ENCODE measurements around the gene RARB. TPM values are rescaled to one million over a fixed set of nuclear protein-coding genes. Genes with fewer than 3 reads are reported as not detected.

RARB gene
- total RNA-seq, 1 experiment from 2014 or later: 48.5 TPM

DNA sequence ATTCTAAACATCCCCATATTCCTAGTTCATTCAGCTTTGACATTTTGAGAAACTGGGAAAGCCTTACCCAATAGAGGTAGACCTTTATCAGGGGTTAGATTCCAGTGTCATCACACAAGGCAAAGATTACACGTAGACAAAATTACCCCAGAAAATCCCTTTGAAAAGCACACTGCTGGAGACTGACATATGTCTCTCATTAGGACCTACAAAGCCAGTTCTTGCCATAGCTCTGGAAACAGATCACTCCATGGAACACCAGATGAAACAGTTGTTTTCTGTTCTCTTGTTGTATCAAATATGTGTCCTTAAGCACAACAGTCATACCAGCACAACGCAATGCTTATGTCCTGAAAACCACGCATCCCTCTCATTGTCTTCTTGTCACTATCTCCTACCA, 44.7 kb downstream of the RARB start:
- DNase-seq (ENCODE audit: low read depth): peak; percentile 63

DNA sequence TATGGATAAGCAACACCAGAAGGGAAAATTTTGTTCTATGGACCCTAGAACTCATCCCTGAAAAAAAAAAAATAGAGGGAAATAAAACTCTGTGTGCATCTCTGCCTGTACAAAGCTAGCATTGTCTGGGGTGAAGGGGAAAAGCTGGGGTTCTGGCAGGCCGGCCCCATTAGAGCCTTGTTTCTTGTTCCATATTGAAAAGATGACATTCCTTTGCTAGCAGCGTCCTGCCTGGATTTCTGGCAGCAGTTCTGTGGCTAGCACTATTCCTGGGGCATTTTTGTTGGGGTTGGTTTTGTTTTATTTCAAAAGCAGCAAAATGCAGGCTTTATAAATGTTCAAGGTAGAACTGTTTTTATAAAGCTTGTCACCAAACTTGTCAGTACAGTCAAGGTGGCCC, 45.2 kb downstream of the RARB start:
- DNase-seq (ENCODE audit: low read depth): peak; percentile 85

DNA sequence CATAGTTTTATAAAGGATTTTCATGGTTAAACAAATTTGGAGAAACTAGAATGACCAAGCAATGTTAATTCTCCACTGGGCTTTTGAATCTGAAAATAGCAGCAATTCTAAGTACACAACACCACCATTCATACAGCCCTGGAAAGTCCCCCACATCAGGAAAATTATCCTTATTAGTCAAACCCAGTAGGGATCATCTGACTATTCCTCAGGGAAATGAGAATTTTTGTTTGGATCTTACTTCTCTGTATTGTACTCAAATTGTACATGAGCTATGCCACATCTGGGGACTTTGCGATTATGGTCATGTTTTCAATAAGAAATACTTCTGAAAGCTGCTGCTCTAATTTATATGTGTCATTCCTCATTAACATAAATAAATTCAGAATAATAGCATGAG, 46.0 kb downstream of the RARB start:
- peak; percentile 56 for DNase-seq (ENCODE audit: low read depth)

DNA sequence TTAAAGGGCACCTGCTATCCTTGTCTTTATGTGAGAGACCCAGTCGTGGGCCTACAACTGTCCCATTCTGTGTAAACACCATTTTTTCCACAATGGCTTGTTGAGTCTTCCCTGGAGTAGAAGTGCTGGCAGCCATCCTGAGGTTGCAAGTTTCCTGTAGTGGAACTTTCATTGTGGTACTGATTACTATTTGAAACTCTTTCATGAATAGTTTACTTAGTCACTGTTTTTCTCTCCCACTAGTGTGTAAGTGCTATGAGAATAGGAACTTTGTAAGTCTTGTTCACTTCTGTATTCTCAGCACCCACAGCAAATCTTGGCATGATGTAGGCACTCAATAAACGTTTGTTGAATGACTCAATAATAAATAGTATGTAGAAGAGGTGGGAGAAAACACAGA, 48.6 kb downstream of the RARB start:
- DNase-seq (ENCODE audit: low read depth): peak; percentile 35

DNA sequence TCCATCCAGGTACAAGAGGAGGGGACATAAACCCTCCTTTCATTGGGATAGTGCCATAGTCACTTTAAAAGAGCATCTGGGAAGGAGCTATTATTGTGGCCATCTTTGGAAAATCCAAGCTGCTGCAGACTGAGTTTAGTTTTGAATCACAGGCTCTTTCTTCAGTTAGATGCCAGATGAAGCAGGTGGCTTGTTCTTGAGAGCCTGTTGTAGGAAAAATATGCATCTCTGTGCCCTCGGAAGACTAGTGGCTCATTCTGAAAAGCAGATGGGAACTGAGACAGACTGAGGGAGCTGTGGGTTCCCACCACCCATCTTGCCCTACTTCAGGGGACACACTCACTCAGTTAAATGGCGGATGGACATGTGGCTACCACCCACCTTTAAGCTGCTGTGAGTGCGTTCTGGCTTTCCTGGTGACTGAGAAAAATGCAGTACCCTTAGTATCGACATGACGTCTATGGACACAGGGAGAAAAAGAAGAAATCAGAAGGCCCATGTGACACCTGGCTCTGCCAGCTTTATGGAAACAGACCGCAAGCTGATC, 50.2 kb downstream of the RARB start:
- DNase-seq (ENCODE audit: low read depth): no peak

DNA sequence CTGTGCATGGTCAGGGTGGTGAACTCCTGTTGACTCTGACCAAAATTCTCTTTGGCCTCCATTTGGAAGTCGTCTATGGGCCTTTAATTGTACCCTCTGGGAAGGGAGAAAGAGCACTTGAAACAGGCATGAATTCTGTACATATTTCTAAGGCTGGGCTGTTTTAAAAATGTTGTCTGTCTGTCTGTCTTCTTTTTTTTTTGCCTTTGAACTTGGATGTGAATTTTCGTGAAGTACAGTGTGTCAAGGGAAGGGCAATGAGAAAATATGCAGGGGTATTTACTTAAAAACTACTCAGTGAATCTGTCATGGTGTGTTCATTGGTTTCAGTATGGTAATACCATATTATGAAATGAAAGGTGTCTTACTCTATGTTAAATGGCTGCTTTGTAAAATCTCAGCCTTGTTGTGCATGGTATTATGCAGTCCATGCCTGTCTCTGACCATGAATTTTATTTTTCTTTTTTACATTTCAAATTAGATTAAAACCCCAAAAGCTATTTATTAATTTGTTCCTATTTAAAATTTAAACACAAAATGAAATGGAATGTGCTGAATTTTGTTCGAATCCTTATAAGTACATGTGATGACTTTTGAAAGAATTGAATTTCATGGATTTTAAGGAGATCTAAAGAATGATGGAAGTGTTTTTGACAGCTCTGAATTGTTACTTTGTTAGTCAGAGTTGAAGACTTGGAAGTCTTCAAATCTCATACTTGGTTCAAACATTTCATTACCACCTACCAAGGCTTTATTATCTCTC, 51.1 kb downstream of the RARB start:
- no peak for DNase-seq (ENCODE audit: low read depth)

DNA sequence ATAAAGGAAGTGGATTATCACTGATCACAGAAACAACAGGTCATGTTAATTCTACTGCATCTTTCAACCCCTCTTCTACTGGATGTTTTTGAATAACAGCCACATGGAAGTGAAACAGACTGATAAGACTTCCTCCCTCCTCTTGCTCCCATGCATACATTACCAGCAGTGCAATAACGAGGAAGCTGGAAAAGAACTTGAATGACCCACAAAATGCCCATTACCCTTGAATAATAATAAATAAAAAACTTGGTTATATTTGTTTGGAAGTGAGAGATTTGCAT, 51.6 kb downstream of the RARB start:
- no peak for DNase-seq (ENCODE audit: low read depth)

DNA sequence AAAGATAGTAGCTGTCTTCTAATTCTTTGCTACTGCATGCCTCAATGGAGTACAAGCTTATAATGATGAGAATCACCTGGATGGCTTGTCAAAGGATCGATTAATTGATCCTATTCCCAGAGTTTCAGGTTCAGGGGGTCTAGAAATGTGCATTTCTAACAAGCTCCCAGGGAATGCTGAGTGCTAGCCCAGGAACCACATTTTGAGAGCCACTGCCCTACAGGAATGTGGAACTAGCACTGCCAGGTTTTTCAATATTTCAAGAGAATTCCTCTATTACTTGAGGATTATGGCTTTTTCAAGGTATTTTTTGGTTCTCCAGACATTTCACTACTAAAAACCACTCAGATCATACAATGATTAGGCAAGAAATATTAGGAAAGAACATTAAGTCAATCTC, 52.7 kb downstream of the RARB start:
- no peak for DNase-seq (ENCODE audit: low read depth)

DNA sequence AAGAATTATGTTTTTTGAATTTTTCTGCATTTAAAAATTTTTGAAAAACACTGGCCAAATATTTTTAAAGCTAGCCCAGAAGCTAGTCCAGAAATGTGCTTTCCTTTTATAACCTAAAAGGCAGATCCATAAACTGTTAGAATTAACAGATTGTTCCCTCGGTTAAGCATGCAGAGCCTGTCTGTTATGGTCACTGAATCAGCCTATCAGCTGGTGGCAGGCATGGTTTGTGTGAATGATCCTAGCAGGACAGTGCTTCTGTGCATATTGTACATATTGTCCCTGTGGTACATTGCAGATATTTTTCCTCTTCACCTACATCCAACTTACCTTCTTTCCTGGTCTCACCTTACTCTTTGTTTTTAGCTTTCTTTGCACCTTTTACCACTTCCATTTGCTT, 53.3 kb downstream of the RARB start:
- DNase-seq (ENCODE audit: low read depth): no peak

DNA sequence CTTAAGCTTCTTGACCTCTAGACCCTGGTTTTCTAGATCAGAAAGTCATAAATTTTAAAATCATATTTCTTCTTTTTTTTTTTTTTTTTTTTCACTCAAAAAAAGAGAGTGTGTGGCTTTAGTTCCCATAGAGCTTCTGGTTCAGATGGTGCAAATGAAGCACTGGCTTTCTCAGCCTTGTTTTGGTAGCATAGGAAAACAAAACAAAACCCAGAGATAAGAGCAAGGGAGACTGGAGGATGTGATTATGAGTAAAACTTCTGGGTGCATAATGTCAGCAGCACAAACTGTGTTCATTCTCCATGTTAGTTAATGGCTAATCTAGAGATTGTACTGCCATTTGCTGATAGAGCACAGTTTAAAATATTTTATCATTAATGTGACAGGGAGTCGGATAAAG, 55.4 kb downstream of the RARB start:
- no peak for DNase-seq (ENCODE audit: low read depth)

DNA sequence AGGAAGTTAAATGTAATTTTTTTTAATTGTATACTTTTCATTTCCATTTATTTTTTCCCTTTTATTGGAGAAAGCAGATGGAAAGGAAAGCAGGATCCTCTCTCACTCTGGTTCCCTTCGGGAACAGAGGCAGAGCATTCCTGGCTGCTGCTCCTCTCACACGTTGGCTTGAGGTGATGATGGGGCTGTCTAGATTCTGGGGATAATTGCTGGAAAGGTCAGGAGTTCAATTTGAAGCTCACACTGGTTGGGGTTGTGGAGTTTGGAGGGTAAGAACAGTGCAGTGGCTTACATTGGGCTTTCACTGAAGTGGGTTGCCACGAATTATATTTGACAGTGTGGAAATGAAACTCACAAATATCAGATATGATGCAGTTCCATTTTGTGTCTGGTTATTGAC, 57.6 kb downstream of the RARB start:
- no peak for DNase-seq (ENCODE audit: low read depth)

DNA sequence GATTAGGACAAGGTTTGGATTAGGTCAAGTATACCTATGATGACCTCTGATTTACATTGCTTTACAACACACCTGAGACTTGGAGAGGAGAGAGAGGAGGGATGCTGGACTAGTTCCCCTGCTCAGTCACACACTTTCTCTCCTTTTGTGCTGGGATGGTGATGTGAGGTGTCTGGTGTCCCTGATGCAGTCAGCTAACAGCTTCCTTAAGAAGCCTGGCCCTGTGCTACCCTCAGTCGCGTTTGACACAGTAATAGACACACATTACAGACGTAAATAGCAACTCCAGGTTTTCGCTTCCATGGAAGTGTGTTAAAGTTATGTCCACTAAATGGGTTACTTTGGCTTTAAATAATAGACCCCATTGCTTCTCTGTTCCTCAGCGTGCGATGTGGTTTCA, 58.9 kb downstream of the RARB start:
- no peak for DNase-seq (ENCODE audit: low read depth)

DNA sequence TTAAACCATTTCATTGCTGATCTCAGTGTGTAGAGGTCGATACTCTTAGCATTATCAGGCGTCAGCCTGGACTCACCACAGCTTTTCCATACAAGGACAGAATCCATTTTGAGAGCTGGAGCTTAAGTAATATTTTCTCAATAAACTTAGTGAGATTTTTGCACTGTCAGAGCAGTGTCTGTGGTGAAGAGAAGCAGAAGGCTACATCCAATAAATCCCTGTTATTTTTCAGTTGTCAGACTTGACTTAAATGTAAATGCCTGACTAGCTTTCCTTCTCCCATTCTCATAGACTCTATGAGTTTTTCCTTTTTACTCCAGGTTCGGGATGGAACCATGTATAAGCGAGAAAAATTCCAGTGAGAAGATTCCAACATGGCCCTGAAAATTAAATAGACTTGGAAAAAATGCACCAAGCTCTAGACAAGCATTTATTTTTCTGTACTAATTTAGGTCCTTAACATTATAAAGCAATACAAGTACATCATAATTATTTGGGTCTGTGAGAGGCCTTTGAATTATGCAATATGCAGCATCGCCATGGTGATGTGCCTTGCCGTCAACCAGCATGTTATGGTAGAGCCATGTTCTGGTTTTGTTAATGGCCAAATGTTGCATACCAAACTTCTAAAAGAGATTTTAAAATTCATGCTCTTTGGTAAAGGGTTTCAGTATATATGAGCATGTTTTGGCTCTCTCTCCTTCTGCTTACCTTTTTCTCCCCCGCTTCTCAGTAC, 62.0 kb downstream of the RARB start:
- no peak for DNase-seq (ENCODE audit: low read depth)

DNA sequence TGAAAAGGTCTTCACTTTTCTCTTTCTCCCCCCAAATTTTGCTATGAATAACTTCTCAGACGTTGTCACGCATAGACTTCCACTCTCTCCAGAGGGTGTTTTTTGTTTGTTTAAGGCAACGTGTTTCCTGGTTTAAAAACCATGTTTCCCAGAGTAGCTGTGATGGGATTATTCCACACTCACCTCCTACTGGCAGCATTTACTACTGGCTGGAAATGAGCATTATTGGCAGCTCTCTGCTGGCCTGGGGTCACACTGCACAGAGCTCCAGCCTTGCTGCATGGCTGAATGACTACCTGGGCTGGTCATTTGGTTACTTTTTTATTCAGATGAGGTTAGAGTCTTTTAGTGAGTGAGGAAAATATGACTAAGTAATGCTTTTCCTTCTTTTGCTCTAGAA, 65.2 kb downstream of the RARB start:
- DNase-seq (ENCODE audit: low read depth): no peak

DNA sequence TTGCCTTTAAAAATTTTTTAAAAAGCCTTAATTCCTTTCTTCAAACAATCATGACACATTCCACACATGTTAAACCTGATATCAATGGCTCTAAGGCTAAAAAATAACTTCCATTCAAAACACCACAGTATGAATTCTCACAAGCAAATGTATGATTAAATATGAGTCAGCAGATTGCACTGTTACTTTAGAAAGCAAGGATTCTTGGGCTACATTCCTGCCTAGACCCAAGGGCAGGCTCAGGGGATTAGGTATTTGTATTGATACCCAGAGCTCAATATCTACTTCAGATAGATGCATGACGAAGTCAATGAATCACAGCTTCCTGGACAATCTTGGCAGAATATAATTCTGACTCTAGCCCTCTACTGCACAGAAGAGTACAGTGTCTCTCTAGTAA, 65.7 kb downstream of the RARB start:
- DNase-seq (ENCODE audit: low read depth): peak; percentile 60

DNA sequence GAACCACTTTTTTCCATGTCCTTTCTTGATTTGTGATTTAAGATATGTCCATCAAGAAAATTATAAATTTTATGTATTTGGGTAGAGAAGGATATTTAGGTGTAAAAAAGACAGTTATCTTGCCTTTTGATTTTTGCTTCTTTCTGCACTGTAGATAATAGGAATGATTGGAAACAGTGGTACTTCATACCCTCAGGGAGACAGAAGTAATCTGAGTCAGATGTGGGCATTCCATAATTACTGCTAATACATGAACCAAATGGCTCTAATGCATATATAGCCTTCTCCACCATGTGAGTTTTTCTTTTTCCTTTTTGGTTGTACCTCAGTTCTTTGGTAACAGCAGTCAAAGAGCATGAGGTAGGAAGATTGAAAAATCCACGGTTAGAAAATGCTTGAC, 67.2 kb downstream of the RARB start:
- DNase-seq (ENCODE audit: low read depth): peak; percentile 50

DNA sequence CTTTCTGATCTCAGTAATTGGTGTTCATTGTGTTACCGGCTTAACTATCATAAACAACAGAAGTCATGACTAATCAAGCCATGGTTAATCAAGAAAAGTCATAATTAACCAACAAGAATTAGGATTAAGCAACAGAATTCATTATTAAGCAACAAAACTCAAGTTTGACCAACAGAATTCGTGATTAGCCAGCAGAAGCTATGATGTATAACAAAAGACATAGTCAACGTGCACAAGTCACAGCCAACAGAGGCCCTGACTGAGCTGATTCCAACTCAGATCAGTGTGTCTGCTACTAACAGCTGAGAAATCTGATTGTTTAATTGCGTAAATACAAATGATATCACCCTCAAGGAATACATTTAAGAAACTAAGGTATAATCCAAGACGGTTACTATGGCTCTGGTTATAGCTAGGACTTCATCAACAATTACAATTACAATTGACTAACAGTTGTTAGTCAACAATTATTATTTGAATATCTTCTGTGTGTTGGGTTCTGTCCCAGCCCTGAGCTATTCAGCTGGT, 67.7 kb downstream of the RARB start:
- DNase-seq (ENCODE audit: low read depth): no peak

DNA sequence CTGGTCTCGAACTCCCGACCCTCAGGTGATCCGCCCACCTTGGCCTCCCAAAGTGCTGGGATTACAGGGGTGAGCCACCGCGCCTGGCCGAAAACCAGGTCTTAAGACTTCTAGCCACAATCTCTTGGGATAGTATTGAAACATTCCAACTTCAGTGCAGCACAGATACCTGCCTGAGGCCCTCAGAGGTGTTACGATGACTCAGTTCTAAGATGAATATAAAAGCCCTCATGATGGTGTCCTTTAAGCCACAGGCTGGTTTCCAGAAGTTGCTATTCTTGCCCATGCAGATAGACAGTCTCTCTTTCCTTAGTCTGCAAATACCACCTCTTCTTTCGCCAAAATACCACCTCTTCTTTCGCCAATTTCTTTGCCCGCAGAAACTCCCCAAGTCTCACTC, 69.0 kb downstream of the RARB start:
- DNase-seq (ENCODE audit: low read depth): no peak

DNA sequence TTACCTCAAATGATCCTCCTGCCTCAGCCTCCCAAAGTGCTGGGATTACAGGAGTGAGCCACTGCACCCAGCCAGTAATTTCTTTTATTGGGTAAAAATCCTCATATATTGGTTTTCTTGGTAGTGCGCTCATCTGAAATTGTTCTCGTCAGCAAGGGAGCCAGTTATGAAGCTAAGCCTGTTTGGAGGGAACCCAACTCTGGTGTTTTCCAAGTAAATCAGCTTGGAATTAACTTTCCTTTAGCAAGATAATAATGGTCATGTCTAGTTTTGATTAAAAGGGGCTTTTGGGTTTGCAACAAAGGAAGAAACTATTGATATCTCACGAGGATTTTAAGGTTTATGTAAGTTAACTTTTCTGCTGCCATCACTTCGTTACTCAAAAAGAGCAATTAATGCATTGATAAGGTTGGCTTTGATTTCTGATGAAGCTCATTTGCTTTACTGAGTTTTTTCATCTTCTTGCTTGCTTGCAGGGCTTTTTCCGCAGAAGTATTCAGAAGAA, 72.7 kb downstream of the RARB start:
- no peak for DNase-seq (ENCODE audit: low read depth)

DNA sequence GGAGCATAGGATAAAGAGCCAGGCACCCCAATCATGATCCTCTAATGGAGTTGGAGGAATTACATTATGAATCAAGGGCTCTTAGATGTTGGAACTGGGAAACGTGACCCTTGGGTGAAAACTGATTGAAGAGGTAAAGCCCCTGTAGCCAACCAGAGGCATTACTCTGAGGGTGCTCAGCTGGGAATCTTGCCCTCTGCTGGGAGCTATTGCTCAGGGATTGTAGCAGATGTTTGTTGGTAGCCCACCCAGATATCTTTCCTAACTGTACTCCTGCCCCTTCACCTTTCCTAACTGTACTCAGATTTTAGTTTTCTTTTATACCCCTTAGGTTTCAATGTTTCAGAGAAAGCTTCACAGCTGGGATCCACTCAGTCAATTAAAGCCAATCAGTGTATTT, 74.2 kb downstream of the RARB start:
- DNase-seq (ENCODE audit: low read depth): no peak

DNA sequence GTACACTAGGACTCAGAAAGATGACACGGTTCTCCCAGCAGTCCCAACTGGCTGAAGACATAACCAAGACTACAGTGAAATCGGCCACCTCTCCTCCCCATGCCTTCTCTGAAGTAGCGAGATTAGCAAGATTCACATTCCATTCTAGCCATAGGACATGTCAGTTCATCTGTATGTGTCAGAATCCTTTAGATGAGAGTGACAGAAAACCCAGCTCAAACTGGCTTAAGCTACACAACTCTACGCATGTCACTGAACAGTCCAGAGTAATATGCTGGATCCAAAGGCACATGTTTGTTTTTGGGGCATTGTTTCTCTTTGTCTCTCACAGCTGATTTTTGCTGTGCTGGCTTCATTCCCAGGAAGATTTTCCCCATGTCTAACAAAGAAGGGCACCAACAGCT, 75.8 kb downstream of the RARB start:
- DNase-seq (ENCODE audit: low read depth): no peak

DNA sequence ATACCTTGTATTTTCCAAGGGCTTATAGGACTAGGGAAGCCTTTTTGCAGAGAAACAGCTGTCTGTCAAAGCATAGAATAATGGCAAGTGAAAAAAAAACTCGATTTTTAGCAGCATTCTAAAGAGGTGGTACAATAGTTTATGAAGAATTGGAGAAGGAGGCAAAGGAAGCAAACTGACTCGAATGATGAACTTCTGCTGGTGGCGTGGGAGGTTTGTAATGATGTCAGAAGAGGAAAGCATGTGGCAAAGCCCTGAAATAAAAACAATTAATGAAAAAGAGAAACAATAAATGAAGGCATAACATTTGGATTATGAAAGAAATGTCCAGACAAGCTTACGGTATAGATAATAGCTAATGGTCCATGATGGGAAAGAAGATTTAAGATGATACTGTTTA, 77.5 kb downstream of the RARB start:
- DNase-seq (ENCODE audit: low read depth): no peak

DNA sequence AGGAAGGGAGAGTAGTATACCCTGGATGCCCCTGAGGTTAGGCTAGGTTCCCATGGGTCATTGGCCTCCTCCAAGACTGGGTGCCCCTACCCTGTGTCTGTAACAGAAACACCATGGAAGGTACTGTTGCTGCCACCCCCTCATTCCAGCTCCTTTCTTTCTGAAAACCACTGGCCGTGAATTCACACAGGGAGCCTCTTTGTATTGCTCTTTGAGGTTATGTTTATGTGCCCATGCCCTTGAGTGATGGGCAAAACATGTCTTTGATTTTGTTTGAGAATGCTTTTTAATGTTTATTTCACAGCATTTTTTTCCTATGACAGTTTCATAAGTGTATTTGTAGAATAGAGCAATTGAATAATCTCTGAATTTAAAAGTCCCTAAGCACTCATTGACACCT, 79.7 kb downstream of the RARB start:
- peak; percentile 31 for DNase-seq (ENCODE audit: low read depth)

Measured in RPMI7951 (cell line).